ENCODE results near the gene COPB2.

The COPB2 gene

GRCh38 chr3:139377378-139377777 lies 12.1 kb downstream of the COPB2 start:
- no peak for DNase-seq (ENCODE audit: low read depth)
- H3K4me3 ChIP-seq (replicated peaks; ENCODE audit: low read depth, low read length) = no peak overlapping the region
- no peak for TF ChIP-seq CTCF (IDR thresholded peaks at IDR 0.05; ENCODE audit: low read length, missing control alignments)

DNA sequence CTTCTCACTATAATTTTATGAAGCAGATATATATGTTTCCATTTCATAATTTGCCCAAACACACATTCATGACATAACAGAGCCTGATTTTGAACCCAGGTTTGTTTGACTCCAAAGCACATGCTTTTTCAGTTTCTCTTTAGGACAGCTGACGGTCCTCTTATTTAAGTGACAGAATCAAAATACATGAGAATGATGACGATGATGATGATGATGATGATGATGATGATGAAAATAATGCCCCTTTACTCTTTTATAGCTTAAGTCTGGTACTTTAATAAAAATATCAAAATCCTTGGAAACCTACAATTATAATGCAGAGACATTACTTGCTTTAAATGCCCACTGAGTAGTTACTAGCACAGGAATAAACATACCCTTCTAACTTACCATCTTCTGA lies 15.3 kb downstream of the COPB2 start:
- no peak overlapping the region for H3K4me3 ChIP-seq (replicated peaks; ENCODE audit: low read depth, low read length)
- no peak for DNase-seq (ENCODE audit: low read depth)
- no peak for TF ChIP-seq CTCF (IDR thresholded peaks at IDR 0.05; ENCODE audit: low read length, missing control alignments)

DNA sequence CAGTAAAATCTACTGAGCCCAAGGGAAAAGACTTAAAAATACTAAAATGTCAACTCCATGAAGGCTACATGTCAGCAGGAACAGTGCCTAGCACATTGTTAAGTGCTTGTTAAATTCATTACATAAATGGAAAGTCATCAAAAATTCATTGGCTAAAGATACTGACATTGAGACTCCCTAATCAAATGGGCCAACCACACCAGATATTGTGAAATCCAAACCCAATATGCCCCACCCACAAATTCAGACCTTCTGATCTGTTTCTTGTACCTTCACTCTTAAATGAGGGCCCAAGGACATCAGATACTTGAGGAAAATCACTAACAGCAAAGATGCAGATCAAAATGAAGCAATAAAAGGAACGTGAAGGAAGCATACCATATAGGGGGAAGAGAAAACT lies 24.9 kb downstream of the COPB2 start:
- H3K4me3 ChIP-seq (replicated peaks; ENCODE audit: low read depth, low read length) = no peak overlapping the region
- TF ChIP-seq CTCF (IDR thresholded peaks at IDR 0.05; ENCODE audit: low read length, missing control alignments) = no peak
- DNase-seq (ENCODE audit: low read depth) = no peak

DNA sequence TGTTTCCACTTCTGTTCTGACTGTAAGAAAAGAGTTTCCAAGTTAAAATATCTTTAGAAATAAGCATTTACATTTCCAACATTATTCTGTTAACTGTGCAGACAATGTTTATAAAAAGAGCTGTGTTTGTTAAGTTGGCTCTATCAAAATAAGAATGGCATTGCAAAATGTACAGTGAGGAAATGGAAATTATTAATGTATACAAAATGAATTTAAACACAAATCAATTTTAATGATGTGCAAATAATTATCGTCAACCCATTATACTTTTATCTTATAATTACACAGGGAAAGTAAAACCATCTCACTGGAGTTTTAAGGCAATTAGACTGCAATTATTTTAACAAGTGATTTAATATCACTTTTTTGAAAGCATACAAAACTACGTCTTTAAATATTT lies 28.2 kb downstream of the COPB2 start:
- TF ChIP-seq CTCF (IDR thresholded peaks at IDR 0.05; ENCODE audit: low read length, missing control alignments) = no peak
- no peak overlapping the region for H3K4me3 ChIP-seq (replicated peaks; ENCODE audit: low read depth, low read length)
- DNase-seq (ENCODE audit: low read depth) = no peak

GRCh38 chr3:139358841-139359562 lies 30.4 kb downstream of the COPB2 start:
- no peak overlapping the region for H3K4me3 ChIP-seq (replicated peaks; ENCODE audit: low read depth, low read length)
- DNase-seq (ENCODE audit: low read depth) = no peak
- TF ChIP-seq CTCF (IDR thresholded peaks at IDR 0.05; ENCODE audit: low read length, missing control alignments) = no peak

DNA sequence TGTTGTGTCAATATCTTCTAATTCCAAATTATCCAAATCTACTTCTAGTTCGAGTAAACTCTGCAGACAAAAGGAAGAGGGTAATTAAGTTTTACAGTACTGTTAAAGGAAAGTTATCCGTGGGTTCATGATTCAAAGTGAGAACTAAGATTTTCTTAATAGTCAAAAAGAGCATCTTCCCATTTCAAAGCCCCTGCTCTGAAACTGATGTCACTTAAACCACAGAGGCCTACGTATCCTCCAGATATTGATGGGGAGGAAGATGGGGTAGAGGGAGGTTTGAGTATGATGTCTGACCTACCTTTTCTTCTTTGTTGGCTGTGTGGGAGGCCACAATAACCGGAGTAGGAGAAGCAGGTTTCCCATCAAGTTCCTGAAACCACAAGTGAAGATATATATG lies 31.5 kb downstream of the COPB2 start:
- H3K4me3 ChIP-seq (replicated peaks; ENCODE audit: low read depth, low read length) = no peak overlapping the region
- DNase-seq (ENCODE audit: low read depth) = no peak
- no peak for TF ChIP-seq CTCF (IDR thresholded peaks at IDR 0.05; ENCODE audit: low read length, missing control alignments)

DNA sequence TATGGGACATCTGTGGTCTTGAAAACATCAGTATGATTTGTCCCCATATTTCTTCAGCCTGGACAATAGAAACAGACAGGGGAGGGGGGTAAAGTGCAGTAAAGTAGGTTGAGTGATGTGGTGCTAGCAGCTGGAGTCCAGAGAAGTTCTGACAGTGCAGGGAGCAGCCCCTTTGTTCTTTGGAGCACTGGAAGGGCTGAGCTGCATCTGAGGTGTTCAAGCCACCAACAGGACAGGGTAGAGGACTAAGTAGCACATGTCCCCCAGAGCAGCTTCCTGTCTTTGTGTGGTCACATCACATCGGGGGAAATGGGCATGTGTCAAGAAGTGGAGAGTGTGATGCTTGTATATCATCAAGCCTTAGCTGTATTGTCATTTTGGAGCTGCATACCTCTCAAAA lies 33.6 kb downstream of the COPB2 start:
- TF ChIP-seq CTCF (IDR thresholded peaks at IDR 0.05; ENCODE audit: low read length, missing control alignments) = no peak
- no peak for DNase-seq (ENCODE audit: low read depth)
- H3K4me3 ChIP-seq (replicated peaks; ENCODE audit: low read depth, low read length) = no peak overlapping the region
